ENCODE results near the gene RADIL. TPM values are rescaled to one million over a fixed set of nuclear protein-coding genes. Genes with fewer than 3 reads are reported as not detected.

Gene RADIL
- total RNA-seq, 6 donors from 2014 or later = 7.9 to 42.8 (median 13.0) TPM

DNA sequence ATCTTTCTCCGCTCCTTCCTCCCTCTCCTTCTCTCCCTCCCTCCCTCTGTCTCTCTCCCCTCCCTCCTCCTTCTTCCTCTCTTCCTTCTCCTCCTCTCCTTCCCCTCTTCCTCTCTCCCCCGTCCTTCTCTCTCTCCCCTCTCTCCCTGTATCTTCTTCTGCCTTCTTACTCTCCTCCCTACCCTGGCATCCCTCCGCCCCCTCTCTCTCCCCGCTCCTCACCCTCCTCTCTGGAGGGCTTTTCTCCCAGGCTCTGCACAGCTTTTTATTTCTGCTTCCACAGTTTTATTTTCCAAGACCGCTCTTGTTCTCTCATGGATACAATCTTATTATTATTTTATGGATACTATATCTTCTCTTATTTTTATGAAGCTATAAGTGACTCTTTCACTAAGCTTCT, 75.5 kb downstream of the RADIL start:
- H3K36me3 ChIP-seq = peaks cover 0 to 1% (median 0%) of the 10 kb centered on the region in 4 donors
- H3K9me3 ChIP-seq = no peaks in the 10 kb centered on the region
- no peak for ATAC-seq (ENCODE audit: low FRiP score in 2 of 2)
- 70 to 74% methylated on average over 5 of the region's 5 CpGs for WGBS, 2 donors
- H3K27me3 ChIP-seq = no peaks in the 10 kb centered on the region
- no peak for DNase-seq
- peak overlapping the region in 1 of 4 donors; percentile 42 for H3K27ac ChIP-seq
- H3K4me3 ChIP-seq = no peak overlapping the region
- TF ChIP-seq, protein P1, sequence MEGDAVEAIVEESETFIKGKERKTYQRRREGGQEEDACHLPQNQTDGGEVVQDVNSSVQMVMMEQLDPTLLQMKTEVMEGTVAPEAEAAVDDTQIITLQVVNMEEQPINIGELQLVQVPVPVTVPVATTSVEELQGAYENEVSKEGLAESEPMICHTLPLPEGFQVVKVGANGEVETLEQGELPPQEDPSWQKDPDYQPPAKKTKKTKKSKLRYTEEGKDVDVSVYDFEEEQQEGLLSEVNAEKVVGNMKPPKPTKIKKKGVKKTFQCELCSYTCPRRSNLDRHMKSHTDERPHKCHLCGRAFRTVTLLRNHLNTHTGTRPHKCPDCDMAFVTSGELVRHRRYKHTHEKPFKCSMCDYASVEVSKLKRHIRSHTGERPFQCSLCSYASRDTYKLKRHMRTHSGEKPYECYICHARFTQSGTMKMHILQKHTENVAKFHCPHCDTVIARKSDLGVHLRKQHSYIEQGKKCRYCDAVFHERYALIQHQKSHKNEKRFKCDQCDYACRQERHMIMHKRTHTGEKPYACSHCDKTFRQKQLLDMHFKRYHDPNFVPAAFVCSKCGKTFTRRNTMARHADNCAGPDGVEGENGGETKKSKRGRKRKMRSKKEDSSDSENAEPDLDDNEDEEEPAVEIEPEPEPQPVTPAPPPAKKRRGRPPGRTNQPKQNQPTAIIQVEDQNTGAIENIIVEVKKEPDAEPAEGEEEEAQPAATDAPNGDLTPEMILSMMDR (IDR thresholded peaks at IDR 0.05) = no peak
- TF ChIP-seq POLR2A (IDR thresholded peaks at IDR 0.05) (no peak), POLR2AphosphoS5 (IDR thresholded peaks at IDR 0.05) (no peak), EP300 (IDR thresholded peaks at IDR 0.05) (no peak)
- H3K4me1 ChIP-seq = peaks cover 0 to 4% (median 0%) of the 10 kb centered on the region in 4 donors

DNA sequence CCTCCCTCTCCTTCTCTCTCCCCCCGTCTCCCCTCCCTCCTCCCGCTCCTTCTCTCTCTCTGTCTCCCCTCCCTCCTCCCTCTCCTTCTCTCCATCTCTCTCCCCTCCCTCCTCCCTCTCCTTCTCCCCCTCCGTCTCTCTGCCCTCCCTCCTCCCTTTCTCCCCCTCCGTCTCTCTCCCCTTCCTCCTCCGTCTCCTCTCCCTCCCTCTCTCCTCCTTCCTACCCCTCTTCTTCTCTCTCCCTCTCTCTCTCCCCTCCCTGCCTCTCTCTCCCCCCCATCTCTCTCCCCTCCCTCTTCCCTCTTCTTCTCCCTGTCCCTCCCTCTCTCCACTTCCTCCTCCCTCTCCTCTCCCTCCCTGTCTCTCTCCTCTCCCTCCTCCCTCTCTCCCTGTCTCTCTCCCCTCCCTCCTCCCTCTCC, 75.9 kb downstream of the RADIL start:
- Histone ChIP-seq H3K9me3 (no peaks in the 10 kb centered on the region), H3K4me1 (peaks cover 0 to 4% (median 0%) of the 10 kb centered on the region in 4 donors), H3K4me3 (no peak overlapping the region), H3K27ac (peak overlapping the region in 1 of 4 donors; percentile 42), H3K36me3 (no peaks in the 10 kb centered on the region), H3K27me3 (no peaks in the 10 kb centered on the region)
- ATAC-seq (ENCODE audit: low FRiP score in 2 of 2) (no peak), DNase-seq (no peak)
- no peak for TF ChIP-seq POLR2AphosphoS5 (IDR thresholded peaks at IDR 0.05)
- TF ChIP-seq EP300 (IDR thresholded peaks at IDR 0.05) = no peak
- TF ChIP-seq POLR2A (IDR thresholded peaks at IDR 0.05) = no peak
- TF ChIP-seq, protein P1 (IDR thresholded peaks at IDR 0.05) = no peak
- WGBS, 2 donors = 40 to 73% methylated on average over 1 to 5 of the region's 5 CpGs

DNA sequence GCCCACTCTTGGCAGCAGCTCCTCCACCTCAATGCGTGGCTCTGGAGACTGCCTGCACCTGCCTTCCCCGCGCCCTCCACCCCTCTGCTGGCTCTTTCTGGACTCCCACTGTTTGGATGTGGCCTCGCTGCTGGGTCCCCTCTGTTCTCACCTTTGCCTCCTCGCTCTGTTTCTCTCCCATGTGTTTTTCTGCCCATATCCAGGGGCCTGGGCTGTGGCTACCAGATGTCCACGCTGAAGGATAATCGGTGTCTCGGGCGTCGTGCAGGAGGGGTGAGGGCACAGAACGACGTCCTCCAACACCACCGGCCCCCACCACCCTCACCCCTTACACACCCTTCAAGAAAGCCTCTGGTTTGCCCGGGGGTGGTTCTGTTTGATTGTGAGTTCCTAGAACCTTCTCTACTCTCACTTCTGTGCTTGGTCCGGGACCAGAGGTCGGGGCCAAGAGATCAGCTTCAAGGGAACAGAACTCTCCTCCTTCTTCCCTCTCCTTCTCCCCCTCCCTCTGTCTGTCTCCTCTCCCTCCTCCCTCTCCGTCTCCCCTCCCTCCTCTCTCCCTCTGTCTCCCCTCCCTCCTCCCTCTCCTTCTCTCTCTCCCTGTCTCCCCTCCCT, 76.4 kb downstream of the RADIL start:
- 73 to 75% methylated on average over 17 of the region's 17 CpGs for WGBS, 2 donors
- TF ChIP-seq, protein P1 (IDR thresholded peaks at IDR 0.05) = no peak
- TF ChIP-seq POLR2A (IDR thresholded peaks at IDR 0.05) (no peak), POLR2AphosphoS5 (IDR thresholded peaks at IDR 0.05) (no peak)
- Histone ChIP-seq H3K36me3 (no peaks in the 10 kb centered on the region), H3K9me3 (no peaks in the 10 kb centered on the region), H3K27me3 (no peaks in the 10 kb centered on the region), H3K4me1 (peaks cover 0 to 4% (median 0%) of the 10 kb centered on the region in 4 donors), H3K4me3 (no peak overlapping the region), H3K27ac (no peak overlapping the region)
- ATAC-seq (ENCODE audit: low FRiP score in 2 of 2) (peak in 1 of 2 donors; percentile 19), DNase-seq (no peak)

DNA sequence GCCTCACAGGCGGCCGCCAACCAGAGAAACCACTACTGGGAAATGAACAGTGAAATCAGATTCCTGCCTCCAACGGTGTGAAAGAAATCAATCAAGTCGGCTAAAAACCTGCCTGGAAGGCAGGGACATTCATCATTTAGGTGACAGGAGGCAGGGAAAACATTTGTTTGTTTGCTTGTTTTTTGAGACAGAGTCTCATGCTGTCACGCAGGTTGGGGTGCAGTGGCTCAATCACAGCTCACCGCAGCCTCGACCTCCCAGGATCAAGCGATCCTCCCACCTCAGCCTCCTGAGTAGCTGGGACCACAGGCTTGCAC, 77.6 kb downstream of the RADIL start:
- no peak for TF ChIP-seq POLR2A (IDR thresholded peaks at IDR 0.05)
- no peak for TF ChIP-seq EP300 (IDR thresholded peaks at IDR 0.05)
- TF ChIP-seq, protein P1 (IDR thresholded peaks at IDR 0.05) = no peak
- no peak for TF ChIP-seq POLR2AphosphoS5 (IDR thresholded peaks at IDR 0.05)
- H3K9me3 ChIP-seq = no peaks in the 10 kb centered on the region
- peaks cover 0 to 4% (median 0%) of the 10 kb centered on the region in 4 donors for H3K4me1 ChIP-seq
- H3K36me3 ChIP-seq = peaks cover 0 to 7% (median 0%) of the 10 kb centered on the region in 4 donors
- no peak overlapping the region for H3K4me3 ChIP-seq
- 71 to 84% methylated on average over 6 to 8 of the region's 8 CpGs for WGBS, 2 donors
- no peaks in the 10 kb centered on the region for H3K27me3 ChIP-seq
- no peak overlapping the region for H3K27ac ChIP-seq
- DNase-seq = no peak
- no peak for ATAC-seq (ENCODE audit: low FRiP score in 2 of 2)

Measured in upper lobe of left lung (tissue), 6 donors.